GM19043 (cell line): Measurements from ENCODE around the gene LRRTM4.
"Not testable (repeated sequence)": the region's sequence is repeated elsewhere in the genome, so short reads cannot be mapped to it uniquely, and the experiment has no call there.

Source experiments
- ATAC-seq: cut with Tn5 transposase; IDR thresholded peaks from one replicate; pipeline ENCODE4 v1.9.1; 2021; ENCODE audit warnings: low read depth; ENCODE audit not compliant: unreplicated experiment

Gene LRRTM4

DNA sequence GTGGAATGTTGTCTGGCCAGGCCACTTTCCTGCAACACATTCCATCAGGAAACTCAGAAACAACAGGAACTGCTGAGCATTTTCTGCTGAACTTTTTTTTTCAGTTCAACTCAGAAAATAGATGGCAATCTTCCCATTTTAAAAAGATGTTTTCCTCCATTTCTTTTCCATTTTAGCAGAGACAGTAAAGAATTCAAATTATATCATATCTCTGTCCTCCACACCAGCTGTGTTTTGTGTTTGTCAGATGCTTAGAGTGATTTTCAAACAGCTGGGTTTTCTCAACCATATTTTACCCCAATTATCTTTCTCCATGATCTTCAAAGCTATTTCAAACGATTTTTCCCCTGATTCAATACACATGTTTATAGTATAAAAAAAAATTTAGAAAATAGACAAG lies 713.4 kb downstream of the LRRTM4 start:
- no peak for ATAC-seq

DNA sequence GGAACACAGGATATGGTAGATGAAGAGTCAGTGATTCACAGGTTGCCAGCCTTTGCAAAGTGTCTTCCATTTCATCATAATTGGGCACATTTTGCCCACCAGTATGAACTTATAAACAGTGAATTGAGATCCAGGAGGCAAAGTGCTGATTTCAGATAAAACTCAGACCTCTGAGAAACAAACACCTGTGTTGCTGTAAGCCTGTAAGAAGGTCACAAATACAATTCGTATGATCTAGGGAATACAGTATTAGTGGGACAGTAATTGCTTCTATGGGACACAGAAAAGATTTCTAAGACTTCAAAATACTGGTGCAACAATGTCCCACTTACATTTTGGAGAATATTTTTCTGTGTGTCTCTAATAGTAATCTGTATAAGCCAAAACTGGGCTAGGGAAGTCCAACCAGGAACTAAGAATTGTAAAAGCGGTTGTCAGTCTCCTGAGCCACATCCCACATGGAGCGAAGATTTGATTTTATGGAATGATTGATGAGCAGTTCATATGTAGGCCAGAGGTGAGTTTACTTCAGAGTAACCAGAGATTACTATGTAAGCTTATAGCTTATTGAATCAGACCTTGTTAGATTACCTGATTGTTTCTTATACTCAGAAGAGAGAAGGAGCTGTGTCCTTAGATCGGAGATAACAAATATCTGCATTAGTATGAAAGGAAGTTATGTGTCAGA lies 728.4 kb downstream of the LRRTM4 start:
- ATAC-seq = no peak

- ATAC-seq = not testable (repeated sequence)
Observed at GRCh38 chr2:76781313-76781712, 740.9 kb downstream of the LRRTM4 start.

GRCh38 chr2:76763276-76763675 lies 758.9 kb downstream of the LRRTM4 start:
- no peak for ATAC-seq

DNA sequence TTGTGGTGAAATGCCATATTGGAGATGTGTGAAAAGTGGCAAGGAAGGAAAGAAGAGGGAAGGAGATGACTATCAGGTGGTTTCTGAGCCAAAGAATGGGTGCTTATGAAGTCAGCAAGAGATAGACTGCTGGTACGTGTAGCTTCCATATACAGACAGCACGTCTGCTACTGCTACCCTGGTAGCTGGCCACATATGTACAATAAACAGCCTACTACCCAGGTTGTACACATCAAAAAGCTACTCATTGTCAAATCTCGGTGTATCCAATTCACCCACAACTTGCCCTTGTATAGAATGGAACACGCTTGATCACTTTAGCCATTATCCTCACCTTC lies 761.8 kb downstream of the LRRTM4 start:
- no peak for ATAC-seq

DNA sequence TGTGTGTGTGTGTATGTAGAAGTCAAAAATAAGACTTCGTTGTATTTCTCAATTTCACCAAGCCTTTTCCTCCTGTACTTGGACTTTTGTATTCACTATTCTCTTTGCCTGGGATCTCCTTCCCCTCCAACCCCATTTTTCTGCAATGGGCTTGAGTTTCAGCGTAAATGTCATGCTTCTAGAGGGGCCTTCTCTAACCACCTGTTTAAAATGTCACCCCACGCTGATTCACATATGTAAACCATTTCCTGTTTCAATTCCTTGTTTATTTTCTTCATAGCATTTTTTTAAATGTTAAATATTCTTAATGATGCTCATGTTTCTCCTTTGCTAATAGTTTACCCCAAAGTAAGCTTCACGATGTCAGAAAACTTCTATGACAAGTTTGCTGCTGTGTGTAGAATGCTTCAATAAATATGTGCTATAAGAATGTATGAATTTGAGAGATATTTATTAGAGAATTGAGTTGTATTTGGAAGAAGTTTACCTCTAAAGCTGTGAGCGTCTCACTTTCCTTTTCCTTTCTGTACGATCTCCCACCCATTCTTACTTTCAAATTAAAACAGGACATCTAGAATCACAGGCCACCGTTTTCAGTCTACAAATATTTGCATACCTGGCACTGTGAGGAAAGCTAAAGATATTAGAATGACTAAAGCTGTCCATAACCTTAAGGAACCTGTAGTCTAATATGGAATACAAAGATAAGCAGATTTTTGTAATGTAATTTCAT lies 762.4 kb downstream of the LRRTM4 start:
- no peak for ATAC-seq

DNA sequence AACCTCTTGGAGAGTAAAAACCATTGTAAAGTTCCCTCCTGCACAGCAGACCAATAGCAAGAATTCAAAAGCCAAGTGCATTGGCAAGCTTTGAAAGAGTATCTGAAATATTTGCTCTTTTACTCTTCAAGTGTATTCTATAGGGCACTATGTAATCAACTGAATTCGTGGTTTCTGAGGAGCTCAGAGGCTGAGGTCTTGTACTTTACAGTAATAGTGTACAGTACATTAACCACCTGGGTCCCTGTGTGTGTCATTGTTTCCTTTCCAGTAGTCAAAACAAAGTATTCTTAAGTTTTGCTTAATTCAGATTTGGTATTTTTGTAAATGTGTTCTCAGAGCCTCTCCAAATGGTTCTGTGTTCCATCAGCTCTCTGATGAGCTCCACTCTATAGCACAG lies 769.7 kb downstream of the LRRTM4 start:
- ATAC-seq = no peak

- ATAC-seq = no peak
Observed at GRCh38 chr2:76749858-76750257, 772.3 kb downstream of the LRRTM4 start.

GRCh38 chr2:76748581-76749296 lies 773.4 kb downstream of the LRRTM4 start:
- no peak for ATAC-seq

DNA sequence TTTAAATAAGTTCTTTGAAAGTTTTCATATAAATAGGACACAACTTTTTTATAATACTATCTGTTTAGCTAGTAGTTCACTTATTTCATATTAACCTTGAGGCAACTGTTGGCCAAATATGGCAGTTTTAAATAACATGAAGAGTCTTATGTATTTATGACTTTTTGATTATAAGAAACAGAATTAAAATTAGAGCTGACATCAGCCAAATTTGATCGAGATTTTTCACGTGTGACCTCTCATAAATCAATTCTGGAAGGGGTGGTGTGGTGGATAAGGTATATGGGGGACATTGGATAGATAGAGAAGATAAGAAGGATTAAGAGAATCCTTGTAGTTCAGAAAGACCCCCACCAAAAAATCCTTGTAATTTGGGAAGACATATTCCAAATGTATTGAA lies 776.6 kb downstream of the LRRTM4 start:
- ATAC-seq = no peak

DNA sequence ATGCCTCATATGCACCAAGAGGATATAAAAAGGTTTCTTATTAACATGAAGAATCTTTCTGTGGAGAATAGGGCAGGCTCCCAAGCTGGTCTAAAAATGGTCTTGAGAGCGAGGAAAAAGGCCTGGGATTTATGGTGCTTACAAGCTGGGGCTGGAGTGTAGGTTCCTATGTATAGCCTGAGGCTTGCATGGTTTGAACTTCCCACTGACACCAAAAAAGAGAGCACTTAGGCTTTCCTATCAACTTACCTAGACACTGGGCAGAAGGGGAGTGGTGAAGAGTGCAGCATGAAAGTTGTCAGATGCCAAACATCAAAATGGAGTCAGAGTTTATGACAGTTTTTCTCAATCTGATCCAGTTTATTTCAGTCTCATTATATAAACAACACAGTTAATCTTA lies 784.6 kb downstream of the LRRTM4 start:
- no peak for ATAC-seq

DNA sequence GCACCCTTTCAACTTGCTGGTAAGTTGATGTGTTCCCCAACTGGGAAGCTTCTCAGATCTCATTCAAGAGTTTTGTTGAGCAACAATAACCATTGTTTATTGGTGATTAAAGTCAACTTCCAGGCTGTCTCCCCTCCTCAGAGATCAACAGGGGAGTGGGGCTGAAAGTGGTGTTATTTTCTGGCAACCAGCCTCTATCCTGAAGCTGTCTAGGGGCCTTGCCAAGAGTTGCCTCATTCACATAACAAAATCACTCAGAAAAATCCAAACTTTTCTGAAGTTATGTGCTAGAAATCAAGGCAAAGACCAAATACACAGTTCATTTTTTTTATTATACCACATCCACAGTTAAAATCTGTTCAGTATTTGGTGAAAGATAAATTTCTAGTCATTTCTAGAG lies 788.4 kb downstream of the LRRTM4 start:
- ATAC-seq = no peak

DNA sequence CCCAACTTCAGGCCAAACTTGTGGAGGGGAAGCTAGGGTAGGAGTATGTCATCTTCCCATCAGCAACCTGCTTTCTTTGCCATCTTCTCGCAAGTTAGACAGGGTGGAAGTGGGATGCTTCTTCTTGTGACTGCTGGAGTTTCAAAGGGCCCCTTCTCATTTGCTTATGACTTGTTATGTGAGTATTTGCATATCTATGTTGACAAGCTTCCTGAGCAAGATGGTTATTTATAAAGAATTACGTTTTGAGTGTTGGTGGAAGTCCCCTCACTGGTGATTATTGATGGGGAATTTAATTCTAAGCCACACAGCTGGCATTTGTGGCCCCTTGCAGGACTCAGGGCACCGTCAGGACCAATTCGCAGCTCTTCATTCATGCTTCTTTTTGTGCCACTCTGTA lies 791.0 kb downstream of the LRRTM4 start:
- no peak for ATAC-seq

DNA sequence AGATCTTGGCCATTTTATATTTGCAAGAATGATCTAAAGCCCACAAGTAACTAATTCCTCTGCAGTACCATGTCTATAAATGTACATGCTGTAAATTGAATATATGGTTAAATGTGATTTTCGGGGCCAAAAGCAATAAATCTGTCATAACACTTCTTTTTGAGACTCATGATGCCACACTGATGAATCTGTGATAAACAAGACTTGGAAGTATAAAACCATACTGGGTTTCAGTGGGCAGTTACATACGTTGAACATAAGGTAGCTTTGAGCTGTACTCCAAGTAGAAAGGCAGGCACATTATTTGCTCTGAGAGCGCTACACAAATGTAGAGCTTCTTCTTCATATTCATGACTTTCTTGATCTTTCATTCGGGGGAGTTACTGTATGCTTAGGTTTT lies 792.2 kb downstream of the LRRTM4 start:
- ATAC-seq = no peak

DNA sequence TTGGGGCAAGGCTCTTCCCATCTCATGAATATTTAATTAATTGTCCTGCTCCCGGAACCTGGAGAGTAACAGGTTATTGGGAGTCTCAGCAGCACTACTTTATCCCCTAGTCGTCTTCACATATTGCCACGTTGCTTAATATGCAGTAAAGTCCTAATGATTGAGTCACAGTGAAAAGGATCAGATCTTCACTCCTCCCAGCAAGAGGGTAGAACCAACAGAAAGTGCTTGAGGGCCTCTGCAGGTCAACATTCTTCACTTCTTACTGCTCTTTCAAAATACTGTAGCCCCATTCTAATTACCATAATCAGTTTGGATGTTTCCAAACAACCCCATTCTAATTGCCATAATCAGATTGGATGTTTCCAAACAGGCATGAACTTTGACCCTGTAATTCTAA lies 801.0 kb downstream of the LRRTM4 start:
- ATAC-seq = no peak

- no peak for ATAC-seq
Observed at GRCh38 chr2:76713312-76713711, 808.9 kb downstream of the LRRTM4 start.

DNA sequence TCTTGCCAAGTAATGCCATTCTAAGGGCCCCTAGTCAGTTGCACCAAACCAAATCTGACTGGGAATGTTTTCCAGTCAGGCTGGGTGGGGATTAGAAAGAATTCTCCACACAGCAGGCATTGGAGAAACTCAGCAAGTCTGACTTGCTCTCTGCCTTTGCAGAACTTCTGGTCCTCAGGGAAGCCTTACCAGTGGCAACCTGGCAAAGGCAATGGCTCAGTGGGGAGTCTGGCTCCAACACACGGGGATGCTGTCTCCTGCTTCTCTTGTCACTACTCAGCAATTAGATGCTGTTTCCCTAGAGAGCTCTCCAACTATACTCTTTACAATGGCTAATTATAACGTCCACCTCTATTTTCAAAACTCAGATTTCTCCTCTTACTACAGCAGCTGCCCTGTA lies 810.7 kb downstream of the LRRTM4 start:
- ATAC-seq = no peak

GRCh38 chr2:76700894-76701293 lies 821.3 kb downstream of the LRRTM4 start:
- no peak for ATAC-seq

DNA sequence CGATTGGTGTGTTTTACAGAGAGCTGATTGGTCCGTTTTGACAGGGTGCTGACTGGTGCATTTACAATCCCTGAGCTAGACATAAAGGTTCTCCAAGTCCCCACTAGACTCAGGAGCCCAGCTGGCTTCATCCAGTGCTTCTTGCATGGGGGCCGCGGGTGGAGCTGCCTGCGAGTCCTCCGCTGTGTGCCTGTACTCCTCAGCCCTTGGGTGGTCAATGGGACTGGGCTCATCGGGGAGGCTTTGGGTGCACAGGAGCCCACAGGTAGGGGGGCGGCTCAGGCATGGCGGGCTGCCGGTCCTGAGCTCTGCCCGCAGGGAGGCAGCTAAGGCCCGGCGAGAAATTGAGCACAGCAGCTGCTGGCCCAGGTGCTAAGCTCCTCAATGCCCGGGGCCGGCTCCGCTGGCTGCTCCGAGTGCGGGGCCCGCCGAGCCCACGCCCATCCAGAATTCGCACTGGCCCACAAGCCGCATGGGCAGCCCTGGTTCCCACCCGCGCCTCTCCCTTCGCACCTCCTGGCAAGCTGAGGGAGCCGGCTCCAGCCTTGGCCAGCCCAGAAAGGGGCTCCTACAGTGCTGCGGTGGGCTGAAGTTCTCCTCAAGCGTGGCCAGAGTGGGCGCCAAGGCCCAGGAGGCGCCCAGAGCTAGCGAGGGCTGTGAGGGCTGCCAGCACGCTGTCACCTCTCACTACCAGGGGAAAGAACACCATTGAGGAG lies 824.0 kb downstream of the LRRTM4 start:
- not testable (repeated sequence) for ATAC-seq
